HG02623 (cell line): ENCODE measurements around the gene RASA3.

Experiments used
- ATAC-seq: cut with Tn5 transposase; IDR thresholded peaks from one replicate; pipeline ENCODE4 v1.9.1; 2021; ENCODE audit warnings: moderate library complexity; ENCODE audit not compliant: unreplicated experiment

RASA3 gene

DNA sequence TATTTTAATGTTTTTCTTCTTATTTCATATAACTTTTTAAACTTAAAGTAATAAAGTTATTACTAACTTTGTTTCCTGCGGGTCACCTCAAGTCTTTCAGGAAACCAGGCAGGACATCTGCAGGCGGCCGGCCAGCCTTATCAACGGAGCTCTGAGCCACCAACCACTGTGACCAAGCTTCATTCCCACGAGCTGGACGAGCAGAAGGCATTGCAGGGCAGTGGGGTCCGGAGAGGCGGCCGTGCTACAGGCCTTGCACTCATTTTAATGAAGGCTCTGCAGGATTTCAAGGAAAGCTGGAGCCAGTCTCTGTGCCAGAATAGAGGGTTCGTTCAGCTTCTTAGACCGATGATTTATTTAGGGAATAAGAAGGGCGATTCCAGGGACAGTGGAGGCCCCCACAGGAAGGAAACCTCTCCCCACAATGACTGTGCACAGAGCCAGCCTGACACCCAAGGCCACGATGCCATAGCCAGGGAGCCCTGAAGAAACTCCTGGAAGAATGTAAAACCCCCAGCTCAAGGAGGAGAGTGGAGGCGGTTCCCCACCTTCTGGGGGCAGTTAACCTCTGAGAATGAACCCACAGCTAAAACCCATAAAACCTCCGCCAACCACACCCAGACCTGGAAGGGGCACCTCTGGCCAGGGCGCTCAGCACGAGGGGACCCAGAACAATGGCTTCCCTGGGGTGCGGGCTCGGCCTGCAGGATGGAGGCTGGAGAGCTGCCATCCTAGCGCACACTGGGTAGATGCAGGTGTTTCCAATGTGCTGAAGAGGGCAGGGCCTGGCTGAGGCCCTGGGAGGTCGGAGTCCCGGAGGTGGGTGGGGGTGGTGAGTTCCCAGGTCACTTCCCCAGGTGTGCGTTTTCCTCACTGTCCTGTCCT lies 75.0 kb downstream of the RASA3 start:
- ATAC-seq, result no peak

DNA sequence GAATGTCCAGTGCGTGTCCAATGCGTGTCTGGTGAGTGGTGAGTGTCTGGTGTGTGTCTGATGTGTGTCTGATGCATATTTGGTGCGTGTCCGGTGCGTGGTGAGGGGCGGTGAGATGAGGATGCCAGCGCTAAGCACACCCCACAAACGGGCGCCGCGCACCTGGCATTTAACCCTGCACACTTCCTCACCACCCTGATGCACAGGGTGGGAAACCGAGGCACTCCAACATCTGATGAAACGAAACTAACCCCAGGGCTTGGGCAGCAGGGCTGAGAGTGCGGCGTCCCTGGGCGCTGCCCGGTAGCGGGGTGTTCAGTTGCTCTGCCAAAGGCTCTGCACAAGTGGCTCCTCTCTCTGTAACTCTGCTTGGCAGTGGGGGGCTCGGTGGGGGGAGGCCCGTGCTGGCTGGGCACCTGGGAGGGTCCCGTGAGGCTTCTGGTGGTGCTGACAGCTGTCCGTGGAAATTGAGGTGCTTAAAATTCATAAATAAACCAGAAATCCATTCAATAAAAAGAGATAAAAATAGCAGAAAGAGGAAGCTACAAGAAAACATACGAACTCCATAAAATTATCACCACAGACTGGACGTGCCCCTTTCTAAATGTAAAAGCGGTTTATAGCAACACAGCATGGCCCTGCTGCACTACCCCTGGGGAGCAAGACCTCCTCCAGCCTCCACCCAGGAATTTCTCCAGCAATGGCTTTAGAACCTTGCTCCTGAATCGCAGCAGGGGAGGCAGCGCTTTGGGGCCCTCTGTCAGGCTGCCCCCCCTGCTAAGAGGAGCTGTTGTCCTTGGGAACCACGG lies 76.0 kb downstream of the RASA3 start:
- ATAC-seq, result no peak

DNA sequence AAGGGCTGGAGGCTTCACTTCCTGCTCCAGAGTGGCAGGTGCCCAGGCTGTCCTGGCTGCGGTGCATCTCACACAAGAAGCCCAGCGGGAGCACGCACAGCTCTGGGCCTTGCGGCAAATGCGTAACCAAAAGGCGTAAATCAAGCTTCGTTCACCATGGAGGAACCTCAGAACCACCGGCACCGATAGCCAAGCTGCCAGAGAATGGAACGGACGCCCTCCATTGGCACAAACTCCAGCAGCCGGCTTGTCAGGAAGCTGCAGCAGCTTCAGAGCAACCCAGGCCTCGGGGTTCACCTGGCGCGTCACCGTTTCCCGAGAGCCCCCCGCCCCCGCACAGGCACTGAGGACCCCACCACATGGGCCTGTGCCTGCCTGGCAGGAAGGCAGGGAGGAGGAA lies 76.7 kb downstream of the RASA3 start:
- no peak for ATAC-seq

DNA sequence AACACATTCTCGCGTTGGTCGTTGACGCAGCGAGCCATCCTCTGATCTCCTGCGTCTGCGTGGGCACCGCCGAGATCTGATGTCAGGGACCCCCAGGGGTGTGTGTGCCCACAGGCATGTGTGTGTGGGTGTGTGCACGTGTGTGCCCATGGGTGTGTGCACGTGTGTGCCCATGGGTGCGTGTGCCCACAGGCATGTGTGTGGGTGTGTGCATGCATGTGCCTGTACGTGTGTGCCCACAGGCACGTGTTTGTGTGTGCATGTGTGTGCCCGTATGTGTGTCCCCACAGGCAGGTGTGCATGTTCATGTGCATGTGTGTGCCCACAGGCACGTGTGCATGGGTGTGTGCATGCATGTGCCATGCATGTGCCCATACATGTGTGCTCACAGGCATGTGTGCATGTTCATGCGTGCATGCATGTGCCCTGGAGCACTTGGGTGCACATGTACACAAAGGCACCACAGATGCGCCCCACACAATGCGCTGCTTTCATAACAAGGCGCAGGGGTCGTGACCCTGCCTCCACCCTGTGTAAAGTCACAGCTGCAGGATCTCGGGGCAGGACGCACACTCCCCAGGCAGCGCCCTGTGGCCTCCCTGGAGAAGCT lies 77.5 kb downstream of the RASA3 start:
- ATAC-seq, result no peak

- ATAC-seq, result no peak
These were observed 78.2 kb downstream of the RASA3 start for GRCh38 chr13:114054264-114054663.

DNA sequence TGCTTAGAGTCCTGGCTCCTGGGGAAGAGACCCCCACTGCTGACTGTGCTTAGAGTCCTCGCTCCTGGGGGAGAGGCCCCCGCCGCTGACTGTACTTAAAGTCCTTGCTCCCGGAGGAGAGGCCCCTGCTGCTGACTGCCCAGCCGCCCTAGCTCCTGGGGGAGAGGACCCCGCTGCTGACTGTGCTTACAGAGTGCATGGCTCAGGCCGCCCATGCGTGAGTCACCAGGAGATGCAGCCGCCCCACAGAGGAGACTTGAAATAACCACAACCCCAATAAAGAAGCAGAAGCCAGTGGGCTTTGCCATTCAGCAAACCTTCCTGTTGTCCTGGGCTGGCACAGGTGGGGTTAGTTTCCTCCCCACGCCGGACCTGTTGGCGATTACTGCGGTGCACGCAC lies 79.4 kb downstream of the RASA3 start:
- no peak for ATAC-seq

DNA sequence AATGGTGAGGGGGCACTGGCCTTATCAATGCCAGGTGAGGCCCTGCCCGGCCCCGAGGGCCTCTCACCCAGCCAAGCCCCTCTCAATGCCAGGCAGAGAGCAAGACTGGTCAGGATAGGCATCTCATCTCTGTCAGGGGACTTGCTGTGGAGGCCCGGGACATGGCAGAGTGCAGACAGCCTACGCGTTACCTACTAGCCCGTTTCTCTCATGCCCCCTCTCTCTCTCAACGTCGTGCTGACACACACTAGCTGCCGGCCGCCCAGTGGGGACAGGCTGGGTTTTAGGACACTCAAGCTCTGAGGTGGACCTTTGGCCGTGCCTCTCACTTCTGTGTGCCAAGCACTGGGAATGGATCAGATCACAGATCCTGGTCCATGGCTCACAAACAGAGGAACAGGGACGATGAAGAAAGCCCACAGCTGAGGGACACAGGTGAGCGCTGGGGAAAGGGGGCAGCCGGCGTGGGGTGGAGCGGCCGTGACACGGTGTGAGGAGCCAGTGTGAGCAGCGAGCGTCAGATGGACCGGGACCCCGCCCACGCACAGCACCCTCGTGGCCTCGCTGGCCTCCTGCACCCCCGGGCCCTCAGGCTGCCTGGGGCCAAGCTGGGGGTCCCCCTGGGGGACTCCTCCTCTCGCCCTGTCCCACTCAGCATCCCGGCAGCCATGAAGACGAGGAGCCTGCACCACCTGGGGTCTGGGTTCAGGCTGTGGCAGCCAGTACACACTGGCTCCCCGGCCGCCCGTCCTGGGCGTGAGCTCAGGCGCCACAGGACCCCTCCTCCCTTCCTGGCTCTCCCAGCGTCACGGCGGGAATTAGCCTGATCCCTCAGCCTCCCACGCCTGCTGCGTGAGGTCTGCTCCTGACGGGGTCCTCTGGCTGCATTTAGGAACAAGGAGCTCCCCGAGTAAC lies 81.6 kb downstream of the RASA3 start:
- ATAC-seq, result no peak

- no peak for ATAC-seq
These were observed 82.8 kb downstream of the RASA3 start for GRCh38 chr13:114049626-114050101.

DNA sequence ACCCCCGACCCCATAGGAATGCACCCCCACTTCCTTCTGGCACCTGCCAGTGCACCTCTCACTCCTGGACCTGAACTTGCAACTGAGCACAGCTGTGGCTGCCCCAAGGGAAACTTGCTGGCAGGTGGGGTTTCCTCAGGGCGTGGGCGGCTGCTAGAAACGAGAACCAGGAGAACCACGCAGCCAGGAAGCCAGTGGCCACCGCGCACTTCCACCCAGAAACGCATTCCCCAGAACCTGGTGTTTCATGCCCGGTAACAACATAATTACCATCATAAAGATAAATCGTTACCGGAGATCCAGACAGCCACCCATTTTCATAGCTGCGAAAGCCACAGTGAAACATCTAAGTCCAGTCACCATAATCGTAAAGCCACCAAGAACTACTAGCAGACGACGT lies 83.4 kb downstream of the RASA3 start:
- ATAC-seq, result no peak

GRCh38 chr13:114048443-114048842 lies 84.0 kb downstream of the RASA3 start:
- ATAC-seq, result no peak

DNA sequence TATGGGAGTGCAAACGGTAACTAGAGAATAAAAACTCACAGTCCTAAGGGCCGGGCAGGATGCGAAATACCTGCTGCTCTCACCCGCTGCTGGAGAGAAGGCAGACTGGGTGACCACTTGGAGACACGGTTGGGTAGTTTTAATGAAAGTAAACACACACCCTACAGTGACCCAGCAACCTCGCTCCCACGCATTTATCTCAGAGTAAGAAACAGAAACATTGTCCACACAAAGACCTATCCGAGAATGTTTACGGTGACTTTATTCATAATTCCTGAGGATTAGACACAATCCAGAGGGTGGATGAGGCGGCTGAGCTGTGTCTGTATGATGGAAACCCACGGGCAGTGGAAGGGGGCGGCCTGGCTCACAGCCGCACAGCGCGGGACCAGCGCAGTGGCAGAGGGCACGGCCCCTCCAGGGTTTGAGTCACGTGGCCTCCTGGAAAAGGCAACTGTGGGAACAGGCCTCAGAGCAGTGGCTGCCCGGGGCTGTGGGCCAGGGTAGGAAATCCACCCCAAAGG lies 85.0 kb downstream of the RASA3 start:
- ATAC-seq, result peak; percentile 69

DNA sequence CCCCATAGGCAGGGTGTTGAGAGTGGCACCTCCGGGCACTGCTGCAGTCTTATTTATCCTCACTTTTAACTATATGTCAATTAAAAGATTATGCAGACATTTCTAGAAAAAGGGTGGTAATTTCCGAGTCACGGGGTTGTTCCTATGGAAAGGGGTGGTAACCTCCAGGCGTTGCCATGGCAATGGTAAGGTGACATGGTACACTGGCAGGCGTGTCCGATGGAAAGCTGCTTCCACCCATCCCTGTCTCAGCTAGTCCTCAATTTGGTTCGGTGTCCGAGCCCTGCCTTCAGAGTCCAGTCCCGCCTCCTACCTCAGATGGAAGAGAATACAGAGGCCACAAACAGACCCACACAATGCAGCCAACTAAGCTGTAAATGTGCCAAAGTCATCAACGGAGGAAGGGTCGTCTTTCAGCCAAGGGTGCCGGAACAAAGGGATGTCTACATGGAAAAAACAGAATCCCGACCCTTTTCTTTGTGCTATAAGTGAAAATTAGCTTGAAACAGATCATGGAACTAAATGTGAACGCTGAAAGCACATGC lies 85.9 kb downstream of the RASA3 start:
- ATAC-seq, result no peak

- no peak for ATAC-seq
These were observed 87.2 kb downstream of the RASA3 start for GRCh38 chr13:114045113-114045735.

GRCh38 chr13:114044486-114044885 lies 87.9 kb downstream of the RASA3 start:
- ATAC-seq, result no peak

DNA sequence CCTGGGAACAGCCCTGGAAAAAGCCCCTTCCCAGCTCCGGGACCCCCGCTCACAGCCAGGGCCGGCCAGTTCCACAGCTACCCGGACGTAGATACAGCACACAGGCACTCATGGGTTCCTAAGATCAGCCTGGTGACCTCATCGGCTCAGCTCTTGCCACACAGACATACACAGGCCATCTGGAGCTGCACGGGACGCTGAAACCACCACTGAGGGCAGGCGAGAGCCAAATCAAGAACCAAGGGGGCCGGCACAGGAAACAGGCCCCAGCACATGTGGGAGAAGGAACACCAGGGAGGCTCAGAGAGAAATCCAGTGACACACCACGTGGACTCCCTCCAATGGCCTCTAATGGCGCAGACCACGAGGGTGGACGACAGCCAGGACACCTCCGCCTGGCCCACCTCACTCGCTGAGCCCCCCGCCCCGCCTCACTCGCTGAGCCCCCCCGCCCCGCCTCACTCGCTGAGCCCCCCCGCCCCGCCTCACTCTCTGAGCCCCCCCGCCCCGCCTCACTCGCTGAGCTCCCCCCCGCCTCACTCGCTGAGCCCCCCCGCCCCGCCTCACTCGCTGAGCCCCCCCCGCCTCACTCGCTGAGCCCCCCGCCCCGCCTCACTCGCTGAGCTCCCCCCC lies 88.9 kb downstream of the RASA3 start:
- ATAC-seq, result no peak

- no peak for ATAC-seq
These were observed 90.2 kb downstream of the RASA3 start for GRCh38 chr13:114042066-114042815.

DNA sequence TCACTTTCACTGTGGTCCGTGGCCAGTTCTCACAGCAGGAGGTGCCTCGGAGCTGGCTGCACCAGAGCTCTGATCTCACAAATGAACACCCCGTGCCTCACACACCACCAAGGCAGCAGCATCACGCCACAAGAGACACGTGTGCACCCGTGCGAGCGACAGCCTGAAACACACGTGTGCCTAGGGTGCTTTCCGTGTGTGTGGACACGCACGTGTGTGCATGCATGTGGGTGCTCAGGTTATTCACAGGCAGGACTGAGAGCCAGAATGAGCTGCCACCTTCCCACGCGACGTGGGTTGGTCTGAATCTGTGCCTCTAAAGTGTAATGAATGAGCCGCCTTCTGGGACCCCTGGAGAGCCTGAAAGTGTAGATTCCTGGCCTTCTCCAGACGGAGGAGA lies 90.9 kb downstream of the RASA3 start:
- no peak for ATAC-seq

GRCh38 chr13:114039471-114040141 lies 92.8 kb downstream of the RASA3 start:
- no peak for ATAC-seq
